ENCODE data around the gene RRP9.
"Not testable (repeated sequence)": the region's sequence is repeated elsewhere in the genome, so short reads cannot be mapped to it uniquely, and the experiment has no call there.

The RRP9 gene, protein sequence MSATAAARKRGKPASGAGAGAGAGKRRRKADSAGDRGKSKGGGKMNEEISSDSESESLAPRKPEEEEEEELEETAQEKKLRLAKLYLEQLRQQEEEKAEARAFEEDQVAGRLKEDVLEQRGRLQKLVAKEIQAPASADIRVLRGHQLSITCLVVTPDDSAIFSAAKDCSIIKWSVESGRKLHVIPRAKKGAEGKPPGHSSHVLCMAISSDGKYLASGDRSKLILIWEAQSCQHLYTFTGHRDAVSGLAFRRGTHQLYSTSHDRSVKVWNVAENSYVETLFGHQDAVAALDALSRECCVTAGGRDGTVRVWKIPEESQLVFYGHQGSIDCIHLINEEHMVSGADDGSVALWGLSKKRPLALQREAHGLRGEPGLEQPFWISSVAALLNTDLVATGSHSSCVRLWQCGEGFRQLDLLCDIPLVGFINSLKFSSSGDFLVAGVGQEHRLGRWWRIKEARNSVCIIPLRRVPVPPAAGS

DNA sequence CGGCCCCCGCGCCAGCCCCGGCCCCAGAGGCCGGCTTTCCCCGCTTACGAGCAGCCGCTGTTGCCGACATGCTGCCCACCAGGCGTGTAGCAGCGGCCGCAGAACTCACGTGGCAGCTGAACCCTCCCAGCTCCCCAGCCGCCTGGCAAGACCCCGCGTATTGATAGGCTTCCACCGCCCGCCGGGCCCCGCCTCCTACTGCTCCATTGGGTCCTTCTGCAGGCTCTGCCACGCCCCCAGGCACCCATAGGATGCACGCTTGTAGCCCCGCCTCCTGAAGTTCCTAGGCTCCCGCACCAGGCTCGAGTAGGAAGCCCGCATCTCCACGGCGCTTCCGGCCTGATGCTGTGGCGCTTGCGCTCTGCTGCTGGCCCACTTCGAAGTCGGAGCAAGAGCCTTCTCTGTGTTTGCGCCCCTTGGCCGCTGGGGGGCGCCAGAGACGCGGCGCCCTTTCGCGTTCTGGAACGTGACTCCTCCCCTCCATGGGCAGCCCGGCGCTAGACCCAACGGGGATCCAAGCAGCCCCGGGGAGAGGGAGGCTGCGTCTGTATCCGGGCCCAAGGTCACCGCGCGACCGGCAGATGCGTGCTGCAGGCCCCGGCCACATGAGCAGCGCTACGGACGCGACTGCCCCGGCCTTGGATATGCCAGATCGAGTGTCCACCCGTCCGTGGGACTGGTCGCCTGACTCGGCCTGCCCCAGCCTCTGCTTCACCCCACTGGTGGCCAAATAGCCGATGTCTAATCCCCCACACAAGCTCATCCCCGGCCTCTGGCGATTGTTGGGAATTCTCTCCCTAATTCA lies at the start of gene RRP9, which contains the start of gene PARP3:
TSS of gene RRP9 (minus strand) at position 107 of the 805 bp plus-strand sequence. CDS start at position 70, 37 bp downstream.
TSS of gene PARP3 (plus strand) at position 566 of the 805 bp plus-strand sequence. CDS start 993 bp downstream, outside the sequence.
- DNase-seq (ENCODE audit: low read depth), result peak; percentile 95

DNA sequence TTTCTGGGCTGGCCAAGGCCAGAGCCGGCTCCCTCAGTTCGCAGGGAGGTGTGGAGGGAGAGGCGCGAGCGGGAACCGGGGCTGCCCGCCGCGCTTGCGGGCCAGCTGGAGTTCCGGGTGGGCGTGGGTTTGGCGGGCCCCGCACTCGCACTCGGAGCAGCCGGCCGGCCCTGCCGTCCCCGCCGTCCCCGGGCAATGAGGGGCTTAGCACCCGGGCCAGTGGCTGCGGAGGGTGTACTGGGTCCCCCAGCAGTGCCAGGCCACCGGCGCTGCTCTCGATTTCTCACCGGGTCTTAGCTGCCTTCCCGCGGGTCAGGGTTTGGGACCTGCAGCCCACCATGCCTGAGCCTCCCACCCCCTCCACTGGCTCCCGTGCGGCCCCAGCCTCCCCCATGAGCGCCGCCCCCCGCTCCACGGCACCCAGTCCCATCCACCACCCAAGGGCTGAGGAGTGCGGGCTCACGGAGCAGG lies 48.8 kb upstream of the RRP9 start:
- not testable (repeated sequence) for DNase-seq (ENCODE audit: low read depth)

DNA sequence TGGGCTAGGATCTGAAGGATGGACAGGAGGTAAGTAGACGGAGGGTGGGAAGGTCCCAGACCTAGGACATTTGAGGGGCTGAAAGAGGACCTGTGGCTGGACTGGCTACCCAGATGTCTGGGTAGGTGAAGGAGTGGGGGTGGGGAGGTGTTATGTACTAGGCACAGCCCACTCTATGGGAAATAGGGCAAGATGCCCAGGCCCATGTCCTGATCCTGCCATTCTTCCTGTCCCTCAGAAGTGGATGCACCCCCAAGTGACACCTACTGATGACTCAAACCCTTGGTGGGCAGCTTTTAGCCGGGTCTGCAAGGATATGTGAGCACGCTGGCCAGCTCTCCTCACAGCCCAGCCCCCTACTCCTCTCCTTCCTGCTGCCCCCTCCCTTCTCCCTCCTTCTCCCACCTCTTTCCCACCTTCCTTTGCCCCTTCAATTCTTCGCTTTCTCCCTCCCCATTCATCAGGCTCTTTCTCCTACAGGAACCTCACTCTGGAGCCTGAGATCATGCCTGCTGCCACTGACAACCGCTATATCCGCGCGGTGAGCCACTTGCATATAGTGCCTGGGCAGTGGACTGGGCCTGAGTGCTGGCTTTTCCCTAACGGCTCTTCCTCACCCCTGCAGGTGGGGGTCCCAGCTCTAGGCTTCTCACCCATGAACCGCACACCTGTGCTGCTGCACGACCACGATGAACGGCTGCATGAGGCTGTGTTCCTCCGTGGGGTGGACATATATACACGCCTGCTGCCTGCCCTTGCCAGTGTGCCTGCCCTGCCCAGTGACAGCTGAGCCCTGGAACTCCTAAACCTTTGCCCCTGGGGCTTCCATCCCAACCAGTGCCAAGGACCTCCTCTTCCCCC lies 46.8 kb upstream of the RRP9 start:
- DNase-seq (ENCODE audit: low read depth), result no peak

DNA sequence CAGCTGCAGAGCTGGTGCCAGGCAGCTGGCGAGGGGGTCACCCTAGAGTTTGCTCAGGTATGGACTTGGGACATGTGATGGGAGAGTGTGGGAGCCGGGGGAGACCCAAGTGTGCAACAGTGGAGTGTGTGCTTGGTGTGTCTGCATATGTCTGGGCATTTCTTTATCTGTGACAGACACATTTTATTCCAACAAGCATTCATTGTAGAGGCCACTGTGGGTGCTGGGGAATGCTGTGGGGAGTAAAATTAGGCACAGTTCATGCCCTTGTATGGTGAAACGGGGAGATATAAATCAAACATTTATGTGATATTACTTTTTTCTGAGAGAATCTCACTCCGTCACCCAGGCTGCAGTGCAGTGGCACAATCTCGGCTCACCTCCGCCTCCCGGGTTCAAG lies 45.9 kb upstream of the RRP9 start:
- DNase-seq (ENCODE audit: low read depth), result no peak

DNA sequence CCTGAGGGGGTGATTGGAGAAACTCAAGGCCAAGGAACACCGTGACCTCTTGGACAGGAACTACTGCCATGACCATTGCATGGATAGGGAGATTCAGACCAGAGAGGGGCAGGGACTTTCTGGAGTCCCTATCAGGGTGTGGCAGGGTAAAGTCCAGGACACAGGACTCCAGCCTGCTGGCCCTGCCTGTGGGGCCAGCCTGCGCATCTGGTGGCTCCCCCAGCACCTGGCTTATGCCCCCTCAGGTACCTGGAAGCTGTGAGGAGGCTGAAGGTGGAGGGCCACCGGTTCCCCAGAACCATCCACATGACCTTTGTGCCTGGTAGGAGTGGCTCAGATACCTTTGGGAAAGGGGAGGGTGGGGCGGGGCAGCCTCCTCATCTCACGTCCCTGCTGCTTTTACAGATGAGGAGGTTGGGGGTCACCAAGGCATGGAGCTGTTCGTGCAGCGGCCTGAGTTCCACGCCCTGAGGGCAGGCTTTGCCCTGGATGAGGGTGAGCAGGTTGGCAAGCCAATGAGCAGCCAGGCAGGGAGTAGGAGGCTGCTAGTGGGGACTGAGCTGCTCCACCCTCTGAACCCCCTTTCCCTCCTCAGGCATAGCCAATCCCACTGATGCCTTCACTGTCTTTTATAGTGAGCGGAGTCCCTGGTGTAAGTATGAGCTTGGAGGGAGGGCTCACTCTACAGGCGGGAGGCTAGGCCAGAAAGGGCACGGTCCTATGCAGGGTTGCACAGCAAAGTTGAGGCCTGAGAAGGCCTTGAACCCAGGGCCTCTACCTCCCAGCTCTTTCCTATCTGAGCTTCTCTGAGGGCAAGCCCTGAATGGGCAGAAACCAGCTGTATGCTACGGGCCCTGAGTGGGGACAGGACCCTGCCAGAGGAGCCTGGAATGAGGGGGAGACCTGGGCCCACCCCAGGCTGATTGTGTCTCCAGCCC lies 44.6 kb upstream of the RRP9 start:
- DNase-seq (ENCODE audit: low read depth), result no peak

DNA sequence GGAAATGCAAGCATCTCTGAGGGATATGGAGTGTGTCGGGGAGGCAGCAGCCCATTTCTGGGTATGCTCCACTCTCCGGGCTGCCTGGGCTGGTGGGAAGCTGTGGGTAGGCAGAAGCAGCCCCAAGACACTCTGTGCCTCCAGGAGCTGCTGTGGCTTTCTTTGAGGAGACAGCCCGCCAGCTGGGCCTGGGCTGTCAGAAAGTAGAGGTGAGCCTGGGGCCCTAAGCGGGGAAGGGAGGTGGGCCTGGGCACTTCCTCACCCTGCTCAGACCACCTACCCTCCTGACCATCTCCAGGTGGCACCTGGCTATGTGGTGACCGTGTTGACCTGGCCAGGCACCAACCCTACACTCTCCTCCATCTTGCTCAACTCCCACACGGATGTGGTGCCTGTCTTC lies 43.4 kb upstream of the RRP9 start:
- DNase-seq (ENCODE audit: low read depth), result no peak

DNA sequence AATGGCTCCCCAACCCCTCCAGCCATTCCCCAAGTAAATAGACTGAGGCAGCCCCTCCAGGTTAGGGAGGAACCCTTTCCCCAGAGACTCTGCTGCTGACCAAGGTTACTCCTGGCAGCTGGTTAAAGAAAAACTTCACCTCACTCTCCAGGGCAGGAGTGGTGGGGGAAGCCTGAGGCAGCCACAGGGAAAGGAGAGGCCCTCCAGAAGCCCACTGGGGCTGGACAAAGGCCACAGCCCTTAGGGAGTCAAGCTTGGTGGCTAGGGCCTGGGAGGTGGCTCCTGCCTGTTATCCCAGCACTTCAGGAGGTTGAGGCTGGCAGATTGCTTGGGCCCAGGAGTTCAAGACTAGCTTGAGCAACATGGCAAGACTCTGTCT lies 42.6 kb upstream of the RRP9 start:
- DNase-seq (ENCODE audit: low read depth), result no peak

DNA sequence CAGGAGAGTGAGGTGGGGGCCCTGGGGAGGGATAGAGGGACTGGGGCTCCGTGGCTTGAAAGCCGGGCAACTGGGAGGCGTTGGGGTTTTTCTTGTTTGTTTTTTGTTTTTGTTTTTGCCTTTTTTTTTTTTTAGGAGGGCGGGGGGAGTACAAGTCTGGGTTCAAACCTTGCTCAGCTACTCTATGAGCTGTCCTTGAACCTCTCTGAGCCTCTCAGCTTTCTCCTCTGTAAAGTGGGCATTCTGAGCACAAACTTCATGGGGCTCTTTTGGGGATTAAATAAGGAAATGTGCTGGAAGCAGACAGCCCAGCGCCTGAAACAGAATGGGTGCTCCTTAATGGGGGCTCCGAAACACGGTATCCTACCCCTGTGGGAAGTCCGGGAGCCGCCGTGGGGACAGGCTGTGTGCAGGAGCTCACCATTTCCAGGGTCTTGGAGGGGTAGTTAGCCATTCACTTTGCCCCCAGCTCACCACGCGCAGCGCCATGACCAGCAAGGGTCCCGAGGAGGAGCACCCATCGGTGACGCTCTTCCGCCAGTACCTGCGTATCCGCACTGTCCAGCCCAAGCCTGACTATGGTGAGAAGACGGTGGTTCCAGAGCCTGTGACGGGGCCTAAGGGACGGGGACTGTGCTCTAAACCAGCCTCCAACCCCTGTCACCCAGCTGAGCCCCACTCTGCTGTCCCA lies 42.0 kb upstream of the RRP9 start:
- no peak for DNase-seq (ENCODE audit: low read depth)

DNA sequence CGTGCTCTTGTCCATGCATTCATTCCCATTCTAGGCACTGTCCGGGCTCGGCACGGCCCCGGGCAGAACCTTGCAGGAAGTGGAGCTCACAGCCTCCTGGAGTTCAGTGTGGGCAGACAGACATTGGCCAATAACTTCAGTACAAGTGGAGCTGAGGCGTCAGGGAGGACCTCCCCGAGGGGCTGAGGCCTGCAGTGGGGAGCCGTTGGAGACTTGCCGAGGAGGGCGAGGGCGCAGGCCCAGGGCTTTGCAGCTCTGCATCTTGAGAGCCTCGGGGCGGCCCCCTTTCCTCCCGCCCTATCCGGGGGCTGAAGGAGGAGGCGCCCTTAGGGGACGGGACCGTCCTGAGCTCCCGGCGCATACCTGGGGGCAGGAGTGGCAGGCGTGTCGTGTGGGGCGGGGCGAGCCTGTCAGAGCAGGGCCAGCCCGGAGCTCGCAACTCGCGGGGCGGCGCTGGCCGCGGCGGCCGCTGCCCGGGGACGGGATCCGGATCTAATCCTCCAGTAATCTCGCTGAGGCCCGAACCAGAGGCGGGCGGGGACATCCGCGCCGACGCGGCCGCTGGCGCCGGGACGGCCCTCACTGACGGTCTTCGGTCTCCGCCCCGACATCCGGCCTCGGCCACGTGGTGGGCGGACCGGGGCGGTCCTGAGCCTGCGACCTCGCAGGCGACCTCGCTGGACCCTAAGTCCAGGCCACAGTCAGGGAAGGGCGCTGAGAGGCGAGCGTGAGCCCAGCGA lies 41.3 kb upstream of the RRP9 start, which contains the start of gene ACY1:
TSS of gene ACY1 (plus strand) at position 698 of the 740 bp plus-strand sequence. CDS start 530 bp downstream, outside the sequence.
- DNase-seq (ENCODE audit: low read depth), result peak; percentile 50

DNA sequence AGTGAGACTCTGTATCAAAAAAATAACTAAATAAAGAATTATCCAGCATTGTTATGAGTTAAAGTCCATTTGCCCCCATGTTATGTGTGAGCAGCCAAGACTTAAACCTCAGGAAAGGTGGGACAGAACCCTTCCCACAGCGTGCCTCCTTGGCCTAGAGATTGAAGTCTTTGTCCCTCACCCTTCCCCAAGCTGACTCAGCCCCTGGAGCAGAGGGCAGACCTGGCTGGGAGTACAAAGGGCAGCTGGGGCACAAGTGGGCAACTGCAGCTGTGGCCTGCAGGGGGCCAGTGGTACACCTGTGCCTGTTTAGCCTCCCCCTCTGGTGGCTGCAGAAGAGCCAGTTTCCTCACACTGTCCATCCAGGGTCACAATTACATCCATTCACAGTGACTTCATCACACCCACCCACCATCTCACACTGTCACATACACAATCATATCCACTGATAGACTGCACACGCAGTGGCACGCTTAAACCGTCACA lies 40.7 kb upstream of the RRP9 start:
- DNase-seq (ENCODE audit: low read depth), result no peak

DNA sequence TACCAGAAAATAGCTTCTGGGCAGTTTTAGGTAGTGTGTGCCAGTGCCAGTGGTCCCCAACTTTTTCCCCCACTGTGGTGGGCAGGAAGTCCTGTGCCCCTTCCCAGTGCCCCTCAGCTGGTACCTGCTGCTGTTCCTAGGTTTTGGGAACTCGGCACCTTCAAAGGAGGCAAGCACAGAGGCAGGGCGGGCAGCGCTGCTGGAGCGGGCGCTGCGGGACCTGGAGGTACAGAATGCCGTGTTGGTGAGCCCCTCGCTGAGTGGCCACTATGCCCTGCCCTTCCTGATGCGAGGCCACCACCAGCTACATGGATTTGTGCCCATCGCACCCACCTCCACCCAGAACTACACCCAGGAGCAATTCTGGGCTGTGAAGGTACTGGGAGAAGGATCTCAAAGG lies 38.5 kb upstream of the RRP9 start:
- DNase-seq (ENCODE audit: low read depth), result no peak

DNA sequence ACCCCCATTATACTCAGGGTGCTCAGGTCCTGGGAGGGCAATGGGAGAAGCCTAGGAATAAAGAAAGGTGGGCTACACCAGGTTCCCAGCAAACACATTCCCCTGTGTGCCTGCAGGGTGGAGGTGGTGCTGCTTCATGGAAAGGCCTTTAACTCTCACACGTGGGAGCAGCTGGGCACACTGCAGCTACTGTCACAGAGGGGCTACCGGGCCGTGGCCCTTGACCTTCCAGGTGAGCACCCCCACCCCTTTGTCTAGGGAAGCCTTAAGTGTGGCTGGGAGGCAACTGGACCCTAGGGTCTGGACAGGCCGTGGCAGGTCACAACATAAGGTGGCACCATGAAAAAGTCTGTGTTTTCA lies 36.4 kb upstream of the RRP9 start:
- DNase-seq (ENCODE audit: low read depth), result no peak

DNA sequence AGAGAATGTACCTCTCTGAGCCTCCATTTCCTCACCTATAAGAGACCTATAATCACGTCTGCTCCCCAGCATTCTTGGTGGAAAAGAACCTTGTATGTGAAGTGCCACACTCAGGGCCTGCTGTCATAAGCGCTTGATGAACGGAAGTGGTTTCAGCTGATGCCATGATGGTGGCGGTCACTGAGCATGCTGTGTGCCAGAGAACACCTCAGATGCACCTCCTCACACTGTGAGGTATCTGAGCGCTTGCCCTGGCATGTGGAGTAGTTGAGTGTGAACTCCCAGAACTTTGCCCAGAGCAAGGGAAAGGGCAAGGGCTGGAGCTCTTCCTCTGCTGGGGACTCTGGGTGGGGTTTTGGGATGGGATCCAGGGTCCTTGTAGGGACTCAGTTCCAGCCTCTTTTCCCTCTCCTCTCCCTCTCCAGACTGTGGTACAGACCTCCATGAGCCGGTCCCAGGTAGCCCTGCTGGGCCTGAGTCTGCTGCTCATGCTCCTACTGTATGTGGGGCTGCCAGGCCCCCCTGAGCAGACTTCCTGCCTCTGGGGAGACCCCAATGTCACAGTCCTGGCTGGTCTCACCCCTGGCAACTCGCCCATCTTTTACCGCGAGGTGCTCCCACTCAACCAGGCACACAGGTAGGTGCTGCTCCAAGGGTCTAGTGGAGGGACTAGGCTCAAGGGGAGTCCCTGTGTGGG lies 35.9 kb upstream of the RRP9 start:
- DNase-seq (ENCODE audit: low read depth), result no peak

DNA sequence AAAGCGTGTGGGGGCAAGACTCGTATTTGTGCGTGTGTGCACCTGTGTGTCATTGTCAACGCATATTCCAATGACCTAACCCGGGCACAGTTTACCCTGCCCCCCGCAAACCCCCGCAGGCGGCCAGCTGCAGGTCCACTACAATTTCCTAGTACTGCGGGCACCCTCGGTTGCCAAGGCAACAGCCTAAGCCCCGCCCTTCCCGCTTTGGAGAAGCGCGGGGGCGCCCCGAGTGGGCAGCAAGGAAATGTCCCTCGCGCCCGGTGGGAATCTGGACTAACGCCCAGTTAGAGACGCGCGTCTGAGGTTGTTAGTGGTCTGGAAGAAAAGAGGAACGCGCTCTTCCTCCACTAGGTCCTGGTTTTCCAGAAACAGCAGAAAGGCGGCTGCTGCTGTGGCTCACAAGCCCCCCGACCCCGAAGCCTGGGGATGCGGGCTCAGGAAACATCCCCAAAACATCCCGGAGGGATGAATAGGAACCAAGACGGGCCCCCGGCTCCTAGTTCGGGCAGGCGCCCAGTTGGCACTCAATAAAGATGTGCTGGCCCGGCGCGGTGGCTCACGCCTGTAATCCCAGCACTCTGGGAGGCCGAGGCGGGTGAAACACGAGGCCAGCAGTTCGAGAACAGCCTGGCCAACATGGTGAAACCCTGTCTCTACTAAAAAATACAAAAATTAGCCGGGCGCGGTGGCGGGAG lies 34.3 kb upstream of the RRP9 start:
- no peak for DNase-seq (ENCODE audit: low read depth)

DNA sequence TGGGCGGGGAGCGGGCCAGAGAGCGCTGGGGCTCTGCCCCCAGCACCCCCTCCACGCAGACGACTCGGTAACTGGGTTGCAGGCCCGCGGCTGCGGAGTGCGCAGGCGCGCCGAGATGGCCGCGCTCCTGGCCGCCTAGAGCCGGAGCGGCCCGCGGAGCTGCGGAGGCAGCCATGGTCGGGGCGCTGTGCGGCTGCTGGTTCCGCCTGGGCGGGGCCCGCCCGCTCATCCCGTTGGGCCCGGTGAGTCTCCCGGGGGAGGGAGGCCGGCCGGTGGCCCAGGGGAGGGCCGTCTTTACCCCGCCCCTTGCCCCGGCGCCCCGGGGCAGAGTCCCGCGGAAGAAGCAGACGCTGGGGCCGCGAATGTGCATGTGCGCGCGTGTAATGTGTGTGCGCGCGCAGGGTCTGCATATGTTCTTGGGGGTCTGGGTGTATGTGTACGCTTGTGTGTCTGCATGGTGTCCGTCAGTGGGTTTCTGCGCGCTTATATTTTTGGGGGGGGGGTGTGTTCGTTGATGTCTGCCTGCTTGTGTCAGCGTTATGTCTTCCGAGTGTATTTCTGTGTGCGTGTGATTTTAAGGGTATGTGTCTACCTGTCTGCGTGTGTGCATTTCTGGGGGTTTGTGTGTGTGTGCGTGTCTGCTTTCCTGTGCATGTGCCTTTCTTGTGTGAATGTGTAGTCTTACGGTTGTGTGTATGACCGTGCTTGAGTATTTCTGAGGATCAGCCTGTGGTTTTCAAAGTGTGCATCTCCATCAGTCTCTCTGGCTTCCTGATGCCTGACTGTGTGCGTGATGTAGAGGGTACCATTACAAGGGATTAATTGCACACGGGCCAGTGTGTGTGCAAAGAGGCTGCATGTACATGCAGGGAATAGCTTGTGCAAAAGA lies 33.5 kb upstream of the RRP9 start, which contains the start of gene ABHD14A:
TSS of gene ABHD14A (plus strand) at position 102 of the 889 bp plus-strand sequence. CDS start at position 174, 72 bp downstream.
- DNase-seq (ENCODE audit: low read depth), result no peak

DNA sequence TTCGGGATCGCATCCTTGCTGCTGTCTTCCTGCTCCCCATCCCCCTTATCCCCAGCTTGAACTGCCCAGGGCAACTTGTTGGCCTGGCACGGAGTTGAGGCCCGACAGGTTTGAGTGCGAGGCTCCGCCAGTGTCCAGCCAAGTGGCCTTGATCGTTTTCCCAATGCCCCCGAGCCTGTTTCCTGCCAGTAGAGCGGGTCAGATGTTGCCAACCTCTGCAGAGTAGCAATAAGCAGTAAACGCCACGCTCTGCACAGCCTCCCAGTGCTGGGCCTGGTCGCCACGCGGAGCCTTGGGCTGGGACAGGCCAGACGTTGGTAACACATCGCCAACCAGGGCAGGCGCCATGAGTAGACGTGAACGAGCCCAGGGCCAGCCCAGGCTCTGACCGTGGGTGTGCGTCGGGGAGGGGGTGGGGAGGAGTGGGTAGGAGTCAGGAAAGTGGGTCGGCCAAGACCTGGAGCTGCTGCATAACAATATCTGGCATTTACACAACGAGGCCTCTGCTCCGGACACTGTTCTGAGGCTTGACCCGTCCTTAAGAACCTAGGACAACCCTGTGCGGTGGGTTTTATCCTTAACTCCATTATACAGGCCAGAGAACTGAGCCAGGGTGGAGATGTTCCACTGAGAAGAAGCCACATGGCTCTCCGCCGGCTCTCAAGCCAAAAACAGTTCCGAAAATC lies 32.7 kb upstream of the RRP9 start:
- no peak for DNase-seq (ENCODE audit: low read depth)
